ENCODE results near the gene ANAPC7.
"Not testable (repeated sequence)": the region's sequence is repeated elsewhere in the genome, so short reads cannot be mapped to it uniquely, and the experiment has no call there.

Gene ANAPC7

GRCh38 chr12:110403146-110403975, at the start of gene ANAPC7:
Gene ANAPC7, minus strand, starts transcription at chr12:110403708. Its CDS starts 81 bp downstream, at chr12:110403627.
- in situ Hi-C loops (cut with MboI; ENCODE audit: low sequenced_read_pairs) = no loop called here

GRCh38 chr12:110451263-110451662, 47.8 kb upstream of the ANAPC7 start:
- in situ Hi-C loops (cut with MboI; ENCODE audit: low sequenced_read_pairs) = no loop called here

- in situ Hi-C loops (cut with MboI; ENCODE audit: low sequenced_read_pairs) = no loop called here
Observed at GRCh38 chr12:110449799-110450497, 46.4 kb upstream of the ANAPC7 start, which contains the start of gene ARPC3. Gene ARPC3, minus strand, starts transcription at chr12:110450337. Its CDS starts 77 bp downstream, at chr12:110450260.

GRCh38 chr12:110444455-110444854, 40.9 kb upstream of the ANAPC7 start:
- in situ Hi-C loops (cut with MboI; ENCODE audit: low sequenced_read_pairs) = no loop called here

- in situ Hi-C loops (cut with MboI; ENCODE audit: low sequenced_read_pairs) = no loop called here
Observed at GRCh38 chr12:110436231-110436630, 32.7 kb upstream of the ANAPC7 start.

- in situ Hi-C loops (cut with MboI; ENCODE audit: low sequenced_read_pairs) = no loop called here
Observed at GRCh38 chr12:110431957-110432587, 28.6 kb upstream of the ANAPC7 start.

- in situ Hi-C loops (cut with MboI; ENCODE audit: low sequenced_read_pairs) = loop anchor here (10.0 kb wide), 1 partner anchor 325 kb away; no protein-coding TSS in a partner anchor
Observed at GRCh38 chr12:110429676-110430075, 26.2 kb upstream of the ANAPC7 start.

GRCh38 chr12:110426406-110426805, 22.9 kb upstream of the ANAPC7 start:
- in situ Hi-C loops (cut with MboI; ENCODE audit: low sequenced_read_pairs) = loop anchor here (10.0 kb wide), 1 partner anchor 322 kb away; no protein-coding TSS in a partner anchor

- in situ Hi-C loops (cut with MboI; ENCODE audit: low sequenced_read_pairs) = loop anchor here (10.0 kb wide), 1 partner anchor 319 kb away; no protein-coding TSS in a partner anchor
Observed at GRCh38 chr12:110424237-110424636, 20.7 kb upstream of the ANAPC7 start.

GRCh38 chr12:110421701-110422100, 18.2 kb upstream of the ANAPC7 start:
- in situ Hi-C loops (cut with MboI; ENCODE audit: low sequenced_read_pairs) = loop anchor here (10.0 kb wide), 1 partner anchor 317 kb away; no protein-coding TSS in a partner anchor

- in situ Hi-C loops (cut with MboI; ENCODE audit: low sequenced_read_pairs) = loop anchor here (10.0 kb wide), 1 partner anchor 316 kb away; no protein-coding TSS in a partner anchor
Observed at GRCh38 chr12:110421159-110421661, 17.7 kb upstream of the ANAPC7 start.

GRCh38 chr12:110420644-110421043, 17.1 kb upstream of the ANAPC7 start:
- in situ Hi-C loops (cut with MboI; ENCODE audit: low sequenced_read_pairs) = loop anchor here (10.0 kb wide), 1 partner anchor 316 kb away; no protein-coding TSS in a partner anchor

- in situ Hi-C loops (cut with MboI; ENCODE audit: low sequenced_read_pairs) = not testable (repeated sequence)
Observed at GRCh38 chr12:110417113-110417512, 13.6 kb upstream of the ANAPC7 start.

GRCh38 chr12:110410086-110410485, 6.6 kb upstream of the ANAPC7 start:
- in situ Hi-C loops (cut with MboI; ENCODE audit: low sequenced_read_pairs) = not testable (repeated sequence)

GRCh38 chr12:110405126-110405662, 1.7 kb upstream of the ANAPC7 start:
- in situ Hi-C loops (cut with MboI; ENCODE audit: low sequenced_read_pairs) = not testable (repeated sequence)

GRCh38 chr12:110403976-110404682, 621 bp upstream of the ANAPC7 start:
- in situ Hi-C loops (cut with MboI; ENCODE audit: low sequenced_read_pairs) = no loop called here

GRCh38 chr12:110382683-110383082, 20.8 kb downstream of the ANAPC7 start:
- in situ Hi-C loops (cut with MboI; ENCODE audit: low sequenced_read_pairs) = no loop called here

- in situ Hi-C loops (cut with MboI; ENCODE audit: low sequenced_read_pairs) = no loop called here
Observed at GRCh38 chr12:110379631-110380030, 23.9 kb downstream of the ANAPC7 start.

- in situ Hi-C loops (cut with MboI; ENCODE audit: low sequenced_read_pairs) = no loop called here
Observed at GRCh38 chr12:110379197-110379596, 24.3 kb downstream of the ANAPC7 start.
